HG03097 (cell line): ENCODE data around the gene SLC16A4.
"Not testable (repeated sequence)": the region's sequence is repeated elsewhere in the genome, so short reads cannot be mapped to it uniquely, and the experiment has no call there.

ENCODE experiments used
- ATAC-seq: cut with Tn5 transposase; IDR thresholded peaks from one replicate; pipeline ENCODE4 v1.9.1; 2021; ENCODE audit not compliant: unreplicated experiment, low FRiP score

The SLC16A4 gene

DNA sequence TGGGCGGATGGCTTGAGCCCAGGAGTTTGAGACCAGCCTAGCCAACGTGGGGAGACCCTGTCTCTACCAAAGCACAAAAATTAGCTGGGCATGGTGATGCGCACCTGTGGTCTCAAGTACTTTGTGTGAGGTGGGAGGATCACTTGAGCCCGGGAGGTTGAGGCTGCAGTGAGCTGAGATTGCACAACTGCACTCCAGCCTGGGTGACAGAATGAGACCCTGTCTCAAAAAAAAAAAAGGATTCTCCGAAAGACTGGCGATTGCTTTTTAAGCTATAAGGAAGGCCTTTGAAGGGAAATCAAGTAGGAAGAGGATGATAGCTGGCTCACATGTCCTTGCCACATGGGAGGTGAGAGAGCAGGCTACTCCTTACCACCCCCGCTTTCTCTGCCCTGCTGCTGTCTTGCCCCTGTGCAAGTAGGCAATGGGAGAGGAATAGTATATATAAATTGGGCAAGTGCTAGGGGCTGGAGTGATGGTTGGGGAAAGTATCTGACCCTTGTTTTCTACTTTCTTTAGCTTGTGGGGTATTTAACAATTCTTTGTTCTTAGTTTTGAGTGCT is 20.4 kb upstream of the SLC16A4 start:
- no peak for ATAC-seq

DNA sequence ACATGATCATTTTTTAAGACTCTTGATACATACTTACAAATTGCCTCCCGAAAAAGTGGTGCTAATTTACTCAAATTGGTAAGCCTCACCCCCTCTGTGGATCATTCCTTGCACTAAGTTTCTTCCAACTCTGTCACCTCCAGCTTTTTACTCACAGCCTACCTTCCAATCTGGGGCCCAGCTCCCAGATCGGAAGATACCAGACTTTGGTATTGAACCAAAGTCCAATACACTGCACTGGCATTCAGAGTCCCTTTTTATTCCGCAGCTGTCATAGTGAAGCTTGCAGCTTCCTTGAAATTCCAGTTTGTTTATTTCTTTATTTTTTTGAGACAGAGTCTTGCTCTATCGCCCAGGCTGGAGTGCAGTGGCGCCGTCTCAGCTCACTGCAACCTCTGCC is 18.5 kb upstream of the SLC16A4 start:
- no peak for ATAC-seq

DNA sequence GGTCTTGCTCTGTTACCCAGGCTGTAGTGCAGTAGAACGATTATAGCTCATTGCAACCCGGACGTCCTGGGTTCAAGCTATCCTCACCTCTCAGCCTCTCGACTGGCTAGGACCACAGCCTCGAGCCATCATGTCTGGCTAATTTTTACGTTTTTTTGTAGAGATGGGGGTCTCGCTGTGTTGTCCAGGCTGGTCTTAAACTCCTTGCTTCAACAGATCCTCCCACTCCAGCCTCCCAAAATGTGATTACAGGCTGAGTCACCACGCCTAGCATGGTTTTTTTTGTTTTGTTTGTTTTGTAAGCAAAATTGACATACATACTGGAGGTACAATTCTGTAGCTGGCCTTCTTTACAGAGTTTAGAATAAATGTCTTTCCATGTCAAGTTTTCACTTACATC is 17.7 kb upstream of the SLC16A4 start:
- ATAC-seq, result no peak

DNA sequence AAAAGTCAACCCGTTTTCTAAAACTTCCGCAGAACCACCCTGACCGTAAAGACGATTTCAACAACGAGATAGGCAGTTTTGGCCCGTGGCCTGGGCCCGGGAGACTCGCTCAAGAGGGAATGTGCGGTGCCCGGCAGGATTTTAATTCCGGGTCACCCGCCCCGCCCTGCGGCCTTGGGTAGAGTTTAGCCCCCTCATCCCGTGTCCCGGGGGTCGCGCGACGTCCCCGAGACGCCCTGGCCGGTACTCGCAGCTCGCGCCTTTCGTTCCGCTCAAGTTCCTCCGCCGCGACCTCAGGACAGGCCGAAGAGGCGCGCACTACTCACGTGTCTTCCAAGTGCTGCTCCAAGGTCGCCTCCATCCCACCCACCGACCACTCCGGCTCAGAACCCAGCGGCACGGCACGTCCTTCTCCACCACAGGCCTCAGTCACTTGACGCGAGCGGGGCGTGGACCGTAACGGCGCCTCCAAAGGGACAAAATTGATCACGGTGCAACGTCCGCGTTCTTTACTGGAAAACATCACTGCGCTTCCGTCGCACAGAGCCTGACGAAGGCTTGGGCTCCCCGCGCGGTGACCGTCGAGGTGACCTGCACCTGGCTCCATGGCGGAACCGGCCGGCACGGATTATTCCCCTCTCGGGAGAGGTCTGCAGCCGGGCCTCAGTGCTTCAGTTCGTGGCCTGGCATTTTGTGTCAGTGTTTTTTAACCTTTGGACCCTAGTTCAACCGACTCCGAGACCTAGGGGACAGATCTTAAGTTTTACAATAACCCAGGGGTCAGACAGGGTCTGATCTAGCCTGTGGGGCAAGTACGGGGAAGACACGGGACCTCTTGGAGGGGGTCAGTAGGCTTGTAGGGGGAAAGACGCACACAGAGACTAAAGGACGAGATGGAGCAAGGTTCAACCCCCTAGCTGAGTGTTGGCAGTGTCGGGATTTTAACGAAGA is 16.7 kb upstream of the SLC16A4 start, which contains the start of gene LAMTOR5:
Gene LAMTOR5 (minus strand): TSS at position 435 of the 951 bp plus-strand sequence. CDS start 74 bp downstream, at position 361.
- peak; percentile 81 for ATAC-seq

DNA sequence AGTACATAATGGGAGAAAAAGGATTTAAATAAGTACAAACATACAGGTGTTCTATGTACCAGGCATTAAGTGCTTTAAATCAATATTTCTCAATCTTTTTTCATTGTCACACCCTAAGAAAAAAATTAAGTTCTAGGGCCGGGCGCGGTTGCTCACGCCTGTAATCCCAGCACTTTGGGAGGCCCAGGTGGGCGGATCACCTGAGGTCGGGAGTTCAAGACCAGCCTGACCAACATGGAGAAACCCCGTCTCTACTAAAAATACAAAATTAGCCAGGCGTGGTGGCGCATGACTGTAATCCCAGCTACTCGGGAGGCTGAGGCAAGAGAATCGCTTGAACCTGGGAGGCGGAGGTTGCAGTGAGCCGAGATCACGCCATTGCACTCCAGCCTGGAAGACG is 15.6 kb upstream of the SLC16A4 start:
- not testable (repeated sequence) for ATAC-seq

DNA sequence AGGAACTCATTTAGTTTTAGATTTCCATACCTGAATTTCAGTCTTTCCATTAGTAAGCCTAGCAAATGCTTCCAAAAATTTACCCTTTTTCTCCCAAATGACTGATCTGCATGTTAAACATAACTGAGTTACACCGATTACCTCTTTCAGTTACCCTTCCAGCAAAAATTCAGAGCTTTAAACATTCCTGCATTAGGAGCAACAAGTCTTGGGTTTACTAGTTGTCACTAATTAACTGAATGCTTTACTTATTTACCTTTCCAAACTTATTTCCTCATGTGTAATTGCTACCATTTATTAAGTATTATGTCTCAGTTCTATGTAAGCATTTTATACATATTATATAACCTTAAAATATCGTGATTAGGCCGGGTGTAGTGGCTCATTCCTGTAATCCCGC is 13.6 kb upstream of the SLC16A4 start:
- ATAC-seq, result no peak

DNA sequence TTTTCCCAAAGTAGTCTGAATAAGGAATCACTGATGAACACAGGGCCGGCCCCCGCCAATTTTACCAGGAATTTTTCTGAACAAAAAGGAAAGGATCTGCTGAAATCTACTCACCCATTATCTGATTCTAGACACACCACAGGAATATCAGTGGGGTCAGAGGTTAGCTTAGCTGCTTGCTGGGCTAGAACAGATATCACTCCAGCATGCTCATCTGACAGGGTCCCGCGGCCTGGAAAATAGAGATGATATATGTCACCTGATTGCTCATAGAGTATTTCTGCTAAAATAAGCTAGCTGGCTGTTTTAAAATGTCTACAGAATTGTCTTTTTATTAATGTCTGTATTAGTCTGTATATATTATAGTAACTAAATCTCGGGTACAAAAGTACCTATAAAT is 13.0 kb upstream of the SLC16A4 start:
- no peak for ATAC-seq

DNA sequence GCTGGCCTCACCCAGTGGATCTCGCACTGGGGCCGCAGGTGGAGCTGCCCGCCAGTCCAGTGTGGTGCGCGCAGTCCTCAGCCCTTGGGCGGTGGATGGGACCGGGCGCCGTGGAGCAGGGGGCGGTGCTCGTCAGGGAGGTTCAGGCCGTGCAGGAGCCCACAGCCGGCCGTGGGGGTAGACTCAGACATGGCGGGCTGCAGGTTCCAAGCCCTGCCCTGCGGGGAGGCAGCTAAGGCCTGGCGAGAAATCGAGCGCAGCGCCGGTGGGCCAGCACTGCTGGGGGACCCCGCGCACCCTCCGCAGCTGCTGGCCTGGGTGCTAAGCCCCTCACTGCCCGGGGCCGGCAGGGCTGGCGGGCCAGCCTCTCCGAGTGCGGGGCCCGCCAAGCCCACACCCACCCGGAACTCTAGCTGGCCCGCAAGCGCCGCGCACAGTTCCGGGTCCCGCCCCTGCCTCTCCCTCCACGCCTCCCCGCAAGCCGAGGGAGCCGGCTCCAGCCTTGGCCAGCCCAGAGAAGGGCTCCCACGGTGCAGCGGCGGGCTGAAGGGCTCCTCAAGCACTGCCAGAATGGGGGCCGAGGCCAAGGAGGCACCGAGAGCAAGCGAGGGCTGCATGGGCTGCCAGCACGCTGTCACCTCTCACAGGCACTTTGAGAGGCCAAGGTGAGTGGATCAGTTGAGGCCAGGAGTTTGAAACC is 5.6 kb upstream of the SLC16A4 start:
- not testable (repeated sequence) for ATAC-seq

DNA sequence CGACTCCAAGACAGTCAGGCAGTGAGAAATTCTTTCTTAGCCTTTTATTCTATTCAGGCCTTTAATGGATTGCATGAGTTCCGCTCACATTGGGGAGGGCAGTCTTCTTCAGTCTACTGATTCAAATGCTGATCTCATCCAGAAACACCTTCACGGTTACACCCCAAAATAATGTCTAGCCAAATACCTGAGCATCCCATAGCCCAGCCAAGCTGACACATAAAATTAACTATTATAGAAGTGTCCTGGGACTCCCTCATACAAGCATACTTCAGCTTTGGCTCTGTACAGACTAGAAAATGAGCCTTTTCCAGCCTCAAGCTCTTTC is 3.6 kb upstream of the SLC16A4 start:
- no peak for ATAC-seq

DNA sequence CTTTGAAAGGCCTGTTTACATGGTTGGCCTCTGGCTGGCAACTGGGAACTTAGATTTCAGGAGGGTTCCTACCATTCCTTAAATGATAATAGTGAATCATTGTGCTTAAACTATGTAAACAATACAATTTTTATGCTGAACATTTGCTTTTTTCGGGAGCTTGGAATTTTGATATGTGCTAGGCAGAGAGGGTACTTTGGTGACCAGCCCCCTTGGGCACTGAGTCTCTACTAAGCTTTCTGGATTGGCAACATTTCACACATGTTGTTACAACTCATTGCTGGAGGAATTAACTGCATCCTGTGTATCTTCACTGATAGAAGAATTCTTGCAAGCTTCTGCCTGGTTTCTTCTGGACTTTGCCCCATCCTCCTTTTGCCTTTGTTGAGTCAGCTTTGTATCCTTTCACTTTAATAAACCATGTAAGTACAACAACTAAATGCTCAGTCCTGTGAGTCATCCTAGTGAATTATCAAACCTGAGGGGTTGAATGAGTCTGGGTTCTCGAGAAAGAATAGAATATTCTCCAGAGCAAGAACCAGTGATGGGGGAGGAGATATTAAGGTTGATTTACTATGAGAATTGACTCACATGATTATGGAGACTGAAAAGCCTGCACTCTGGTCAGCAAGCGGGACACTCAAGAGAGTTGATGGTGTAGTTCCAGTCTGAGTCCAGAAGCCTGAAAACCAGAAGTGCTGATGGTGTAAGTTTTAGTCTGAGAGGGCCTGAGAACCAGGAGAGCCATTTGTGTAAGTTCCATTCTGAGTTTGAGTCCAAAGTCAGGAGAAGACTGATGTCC is 3.1 kb upstream of the SLC16A4 start:
- no peak for ATAC-seq

DNA sequence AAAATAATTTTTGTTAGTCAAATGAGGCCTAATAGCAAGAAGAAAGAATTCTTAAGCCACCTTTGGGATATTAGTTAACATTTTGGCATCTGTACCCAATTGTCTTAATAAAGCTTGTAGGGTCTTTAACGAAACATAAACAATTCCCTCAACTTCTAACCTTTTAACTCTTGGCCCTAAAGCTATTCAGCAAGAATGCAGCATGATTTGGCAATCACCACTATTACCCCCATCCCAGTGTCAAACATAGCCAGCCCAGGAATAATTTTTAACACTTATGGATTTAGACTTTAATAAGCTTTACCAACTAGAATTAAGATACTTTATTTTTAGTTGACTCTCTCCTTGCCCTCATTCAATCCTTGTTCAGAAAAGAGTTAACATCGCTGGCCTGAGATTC is 2.5 kb upstream of the SLC16A4 start:
- ATAC-seq, result no peak

DNA sequence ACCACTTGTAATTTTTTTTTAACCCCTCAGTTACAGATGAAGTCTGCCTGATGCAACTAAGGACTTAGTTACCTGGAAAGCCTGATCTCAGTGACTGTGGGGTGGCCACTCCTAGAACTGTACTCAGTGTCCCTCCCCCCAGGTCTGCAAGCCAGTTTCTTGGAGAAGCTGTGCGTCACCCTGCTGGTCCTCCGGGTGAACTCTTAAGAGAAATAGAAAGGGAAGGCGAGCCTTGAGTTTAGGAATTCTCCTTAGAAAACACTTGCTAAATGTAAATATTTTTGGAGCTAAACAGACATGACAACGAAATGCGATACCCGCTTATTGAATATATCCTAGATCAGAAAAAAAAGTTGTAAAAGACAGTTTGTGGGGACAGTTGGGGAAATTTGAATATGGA is 730 bp downstream of the SLC16A4 start:
- no peak for ATAC-seq

DNA sequence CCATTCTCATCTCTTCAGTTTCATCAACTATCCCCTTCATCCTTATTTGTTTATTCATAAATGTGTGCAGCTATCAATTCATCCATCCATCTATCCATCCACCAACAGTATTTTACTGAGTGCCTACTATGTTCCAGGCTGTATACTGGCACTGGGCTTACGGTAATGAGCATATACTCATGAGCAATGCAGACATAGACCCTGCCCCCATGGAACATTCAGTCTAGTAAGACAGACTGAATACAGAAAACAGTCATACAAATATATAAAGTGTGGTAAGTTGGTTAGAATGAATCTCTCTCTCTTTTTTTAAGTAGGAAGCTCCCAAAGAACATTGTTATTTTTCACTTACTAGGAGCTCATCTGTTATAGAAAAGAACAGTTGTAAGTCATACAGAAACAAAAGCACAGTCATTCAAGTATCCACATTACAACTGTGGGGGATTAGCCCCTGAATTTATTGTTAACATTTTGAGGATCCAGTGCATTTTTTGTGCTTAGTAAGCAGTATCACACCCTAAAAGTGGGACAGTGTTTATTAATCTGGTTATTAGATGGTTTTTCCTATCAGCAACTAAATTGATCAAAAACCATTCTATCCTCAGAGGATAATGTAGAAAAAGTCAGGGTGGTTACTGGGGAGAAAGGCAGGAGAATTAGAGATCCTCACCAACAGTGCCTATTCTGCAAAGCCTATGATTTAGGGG is 3.6 kb downstream of the SLC16A4 start:
- ATAC-seq, result no peak

DNA sequence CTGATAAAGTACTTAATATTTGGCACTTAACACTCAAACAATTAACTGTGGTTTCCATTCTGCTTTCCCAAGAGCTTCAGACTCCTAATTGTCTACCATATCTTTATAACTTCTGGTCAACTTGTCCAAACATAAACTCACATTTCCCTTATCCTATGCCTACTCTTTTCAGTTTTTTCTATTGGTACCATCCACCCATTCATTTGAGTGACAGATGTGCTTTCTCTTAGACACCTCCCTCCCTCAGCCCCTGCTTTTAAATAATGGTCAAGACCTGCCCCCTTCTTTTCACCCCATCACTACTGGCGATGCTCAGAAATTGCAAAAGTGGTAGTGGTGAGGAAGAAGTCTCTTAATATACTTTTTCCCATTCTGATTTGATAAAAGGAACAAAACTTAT is 5.5 kb downstream of the SLC16A4 start:
- ATAC-seq, result peak; percentile 11

DNA sequence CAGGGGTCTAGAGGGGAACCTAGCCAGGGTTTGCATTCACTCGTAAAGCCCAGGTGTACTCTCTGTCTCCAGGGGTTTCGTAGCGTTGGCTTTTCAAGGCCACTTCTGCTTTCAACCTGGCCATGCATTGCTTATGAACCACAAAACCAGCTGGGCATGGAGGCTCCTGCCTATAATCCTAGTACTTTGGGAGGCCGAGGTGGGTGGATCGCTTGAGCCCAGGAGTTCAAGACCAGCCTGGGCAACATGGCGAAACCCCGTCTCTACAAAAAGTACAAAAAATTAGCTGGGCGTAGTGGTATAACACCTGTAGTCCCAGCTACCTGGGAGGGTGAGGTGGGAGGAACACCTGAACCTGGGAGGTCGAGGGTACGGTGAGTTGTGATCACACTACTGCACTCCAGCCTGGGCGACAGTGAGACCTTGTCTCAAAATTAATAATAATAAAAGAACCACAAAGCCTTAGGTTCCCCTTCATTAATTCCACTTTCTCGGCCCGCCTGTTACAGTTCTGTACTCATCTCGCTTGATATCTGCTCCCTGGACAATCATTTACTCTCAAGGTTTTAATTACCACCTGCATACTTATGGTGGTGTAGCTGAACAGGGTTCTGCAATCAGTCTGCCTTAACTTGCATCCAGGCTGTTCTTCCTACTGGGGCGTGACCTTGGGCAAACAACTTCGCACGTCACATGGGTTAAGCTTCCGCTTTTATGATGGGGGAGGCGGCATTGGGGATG is 6.1 kb downstream of the SLC16A4 start:
- ATAC-seq, result peak; percentile 62

DNA sequence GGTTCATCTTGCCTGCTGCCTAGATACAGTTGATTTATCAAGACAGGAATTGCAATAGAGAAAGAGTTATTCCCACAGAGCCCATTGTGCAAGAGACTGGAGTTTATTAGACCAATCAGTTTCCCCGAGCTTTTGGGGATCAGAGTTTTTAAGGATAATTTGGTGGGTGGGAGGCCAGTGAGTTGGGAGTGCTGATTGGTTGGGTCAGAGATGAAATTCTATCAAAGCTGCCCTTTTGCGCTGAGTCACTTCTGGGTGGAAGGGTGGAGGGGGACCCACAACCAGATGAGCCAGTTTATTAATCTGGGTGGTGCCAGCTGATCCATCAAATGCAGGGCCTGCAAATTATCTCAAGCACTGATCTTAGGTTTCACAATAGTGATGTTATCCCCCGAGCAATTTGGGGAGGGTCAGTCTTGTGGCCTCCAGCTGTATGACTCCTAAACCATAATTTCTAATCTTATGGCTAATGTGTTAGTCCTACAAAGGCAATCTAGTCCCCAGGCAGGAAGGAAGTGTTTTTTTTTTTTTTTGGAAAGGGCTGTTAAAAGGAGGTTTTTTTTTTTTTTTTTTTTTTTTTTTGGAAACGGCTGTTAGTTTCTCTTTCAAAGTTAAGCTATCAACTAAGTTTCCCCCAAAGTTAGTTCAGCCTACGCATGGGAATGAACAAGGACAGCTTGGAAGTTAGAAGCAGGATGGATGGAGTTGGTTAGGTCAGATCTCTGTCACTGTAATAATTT is 7.4 kb downstream of the SLC16A4 start:
- no peak for ATAC-seq

DNA sequence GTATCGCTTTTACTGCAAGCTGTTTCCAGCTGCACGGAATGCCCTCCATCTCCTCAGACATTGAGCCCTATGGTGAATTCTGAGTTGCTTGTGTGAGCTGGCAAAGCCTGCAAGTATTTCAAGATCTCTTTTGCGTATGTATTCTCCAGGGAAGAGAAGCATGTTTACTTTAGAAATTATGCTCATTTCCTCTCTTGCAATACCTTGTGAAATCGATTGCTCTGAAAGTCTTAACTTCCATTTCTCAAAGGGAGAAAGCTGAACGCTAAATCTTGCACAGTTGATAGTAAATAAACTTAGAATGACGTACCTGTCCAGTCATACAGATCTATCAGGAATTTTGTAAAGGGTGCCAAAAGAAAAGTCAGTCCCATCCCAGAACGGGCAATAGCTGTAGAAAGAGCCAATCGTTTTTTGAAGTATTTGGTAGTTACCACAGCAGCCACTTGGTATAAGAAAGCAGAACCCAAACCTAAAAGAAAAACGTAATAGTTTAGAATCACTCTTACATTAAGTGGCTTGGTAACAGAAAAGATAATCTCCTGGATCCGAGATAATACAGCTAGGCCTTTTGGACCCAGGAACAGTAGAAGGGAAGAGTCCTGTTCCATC is 10.0 kb downstream of the SLC16A4 start:
- no peak for ATAC-seq

DNA sequence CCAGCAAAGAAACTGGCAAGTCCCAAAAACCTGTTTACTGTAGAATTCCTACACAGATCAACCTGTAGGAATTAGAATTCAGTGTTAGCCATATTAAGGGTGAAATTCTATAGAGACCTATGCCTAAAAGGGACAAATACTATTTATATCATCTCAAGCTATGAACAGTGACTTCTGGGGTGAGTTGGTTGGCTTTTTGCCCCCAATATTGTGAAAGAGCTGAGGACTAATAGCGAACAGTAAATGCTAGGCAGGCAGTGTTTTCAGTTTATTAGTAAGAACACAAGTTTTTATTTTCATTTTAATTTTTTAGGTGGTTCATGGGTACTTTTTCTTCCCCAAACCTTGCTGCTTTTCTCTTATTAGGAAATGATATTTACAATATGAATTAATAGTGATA is 15.3 kb downstream of the SLC16A4 start:
- ATAC-seq, result no peak
